Loucy (cell line): ENCODE data around the gene GRID2.

Experiments used
- H2AFZ ChIP-seq: fragments of 200-600 bp; sonication (generic); 2 replicates; pipeline ENCODE4 v1.6.0; 2016; ENCODE audit warnings: antibody characterized with exemption, mild to moderate bottlenecking, low read length, moderate library complexity
- H3F3A ChIP-seq: fragments of 200-600 bp; 2 replicates; pipeline ENCODE4 v1.6.0; 2016; ENCODE audit warnings: antibody characterized with exemption, low read depth, mild to moderate bottlenecking
- H3K27me3 ChIP-seq: fragments of 200-600 bp; sonication (generic); 2 replicates; pipeline ENCODE4 v1.6.1; 2014; ENCODE audit warnings: low read length, mild to moderate bottlenecking; ENCODE audit not compliant: insufficient read depth, poor library complexity, severe bottlenecking
- H3K36me3 ChIP-seq: fragments of 200-600 bp; sonication (generic); 2 replicates; pipeline ENCODE4 v1.6.1; 2016; ENCODE audit warnings: low read length; ENCODE audit not compliant: insufficient read depth
- H3K4me1 ChIP-seq: fragments of 200-600 bp; sonication (generic); 2 replicates; pipeline ENCODE4 v1.5.1; 2014; ENCODE audit warnings: low read length, mild to moderate bottlenecking; ENCODE audit not compliant: insufficient read depth, poor library complexity, severe bottlenecking
- H3K4me2 ChIP-seq: fragments of 200-600 bp; sonication (generic); 2 replicates; pipeline ENCODE4 v1.6.0; 2014; ENCODE audit warnings: antibody characterized with exemption, low read length, low read depth, mild to moderate bottlenecking; ENCODE audit not compliant: poor library complexity, severe bottlenecking
- H3K4me3 ChIP-seq: fragments of 200-600 bp; sonication (generic); 2 replicates; pipeline ENCODE4 v1.5.1; 2014; ENCODE audit warnings: low read length, mild to moderate bottlenecking, mixed read lengths; ENCODE audit not compliant: poor library complexity, severe bottlenecking
- H3K79me2 ChIP-seq: fragments of 200-600 bp; sonication (generic); 2 replicates; pipeline ENCODE4 v1.6.1; 2014; ENCODE audit warnings: low read length; ENCODE audit not compliant: insufficient read depth
- H3K9ac ChIP-seq: fragments of 200-600 bp; sonication (generic); 2 replicates; pipeline ENCODE4 v1.6.0; 2014; ENCODE audit warnings: mild to moderate bottlenecking, low read depth, low read length, moderate library complexity; ENCODE audit not compliant: poor library complexity, severe bottlenecking
- H3K9me2 ChIP-seq: fragments of 200-600 bp; sonication (generic); replicated peaks from 2 replicates; pipeline ENCODE4 v1.6.1; 2016; ENCODE audit warnings: low read depth, low read length, mixed read lengths
- H3K9me3 ChIP-seq: fragments of 200-600 bp; sonication (generic); 2 replicates; pipeline ENCODE4 v1.6.1; 2014; ENCODE audit warnings: mild to moderate bottlenecking, antibody characterized with exemption, low read length, low read depth; ENCODE audit not compliant: insufficient read depth
- H4K20me1 ChIP-seq: fragments of 200-600 bp; sonication (generic); 2 replicates; pipeline ENCODE4 v1.6.0; 2014; ENCODE audit warnings: antibody characterized with exemption, low read length, mild to moderate bottlenecking; ENCODE audit not compliant: insufficient read depth, poor library complexity, severe bottlenecking
- EZH2phosphoT487 ChIP-seq: fragments of 200-600 bp; IDR thresholded peaks from 2 replicates; pipeline ENCODE4 v1.6.1; 2018; ENCODE audit warnings: antibody characterized with exemption, mild to moderate bottlenecking, moderate library complexity, borderline replicate concordance
- TF ChIP-seq, protein P1 (sequence below): fragments of 200-600 bp; sonication (generic); conservative IDR thresholded peaks from 2 replicates; pipeline ENCODE4 v1.5.1; 2014; ENCODE audit warnings: mild to moderate bottlenecking, antibody characterized with exemption, low read length

GRID2 gene

DNA sequence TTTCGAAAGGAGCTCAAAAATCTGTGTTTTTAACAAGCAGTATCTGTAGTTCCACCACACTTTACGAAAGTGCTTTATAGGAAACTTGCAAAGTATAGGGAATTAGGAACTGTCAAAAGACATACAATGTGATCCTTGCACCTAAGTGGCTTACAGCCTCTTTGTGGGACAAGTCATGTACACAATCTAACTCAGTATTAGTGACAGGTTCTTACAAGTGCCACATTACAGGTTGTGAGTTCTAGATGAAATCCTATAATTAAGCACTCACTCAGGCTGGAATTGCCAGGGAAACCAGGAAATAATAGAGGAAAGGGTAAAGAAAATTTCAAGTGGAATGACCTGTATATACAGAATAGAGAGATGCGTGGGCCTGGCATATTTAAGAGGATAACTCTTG lies 957.4 kb downstream of the GRID2 start:
- Histone ChIP-seq H2AFZ (no peak overlapping the region), H3K9me2 (no peaks in the 10 kb centered on the region), H3K4me1 (peaks cover 20% of the 10 kb centered on the region), H3K4me2 (no peak overlapping the region), H3K4me3 (no peak overlapping the region), H3K79me2 (no peaks in the 10 kb centered on the region), H3F3A (no peaks in the 10 kb centered on the region), H3K27me3 (no peaks in the 10 kb centered on the region), H3K36me3 (no peaks in the 10 kb centered on the region), H3K9me3 (no peaks in the 10 kb centered on the region), H4K20me1 (no peaks in the 10 kb centered on the region), H3K9ac (no peak overlapping the region)
- no peak for TF ChIP-seq EZH2phosphoT487
- TF ChIP-seq, protein P1, sequence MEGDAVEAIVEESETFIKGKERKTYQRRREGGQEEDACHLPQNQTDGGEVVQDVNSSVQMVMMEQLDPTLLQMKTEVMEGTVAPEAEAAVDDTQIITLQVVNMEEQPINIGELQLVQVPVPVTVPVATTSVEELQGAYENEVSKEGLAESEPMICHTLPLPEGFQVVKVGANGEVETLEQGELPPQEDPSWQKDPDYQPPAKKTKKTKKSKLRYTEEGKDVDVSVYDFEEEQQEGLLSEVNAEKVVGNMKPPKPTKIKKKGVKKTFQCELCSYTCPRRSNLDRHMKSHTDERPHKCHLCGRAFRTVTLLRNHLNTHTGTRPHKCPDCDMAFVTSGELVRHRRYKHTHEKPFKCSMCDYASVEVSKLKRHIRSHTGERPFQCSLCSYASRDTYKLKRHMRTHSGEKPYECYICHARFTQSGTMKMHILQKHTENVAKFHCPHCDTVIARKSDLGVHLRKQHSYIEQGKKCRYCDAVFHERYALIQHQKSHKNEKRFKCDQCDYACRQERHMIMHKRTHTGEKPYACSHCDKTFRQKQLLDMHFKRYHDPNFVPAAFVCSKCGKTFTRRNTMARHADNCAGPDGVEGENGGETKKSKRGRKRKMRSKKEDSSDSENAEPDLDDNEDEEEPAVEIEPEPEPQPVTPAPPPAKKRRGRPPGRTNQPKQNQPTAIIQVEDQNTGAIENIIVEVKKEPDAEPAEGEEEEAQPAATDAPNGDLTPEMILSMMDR: no peak

DNA sequence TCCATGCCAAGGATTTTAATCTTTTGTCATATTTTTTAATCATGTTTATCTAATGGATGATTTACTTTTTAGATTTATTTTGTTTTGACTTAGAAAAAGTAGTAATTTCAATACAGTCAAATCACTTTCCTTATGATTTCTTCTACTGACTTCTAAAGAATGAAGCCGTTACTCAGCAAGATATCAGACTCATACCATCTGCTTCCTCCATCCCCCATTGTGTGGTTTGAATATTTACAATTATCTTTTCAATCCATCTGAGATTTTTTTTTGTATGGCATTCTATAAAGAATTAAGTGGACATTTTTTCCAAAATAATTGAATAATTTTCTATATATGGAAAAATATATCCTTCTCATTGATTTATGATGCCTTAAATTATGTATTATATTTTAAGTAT lies 959.4 kb downstream of the GRID2 start:
- Histone ChIP-seq H3K36me3 (no peaks in the 10 kb centered on the region), H3K9me3 (no peaks in the 10 kb centered on the region)

DNA sequence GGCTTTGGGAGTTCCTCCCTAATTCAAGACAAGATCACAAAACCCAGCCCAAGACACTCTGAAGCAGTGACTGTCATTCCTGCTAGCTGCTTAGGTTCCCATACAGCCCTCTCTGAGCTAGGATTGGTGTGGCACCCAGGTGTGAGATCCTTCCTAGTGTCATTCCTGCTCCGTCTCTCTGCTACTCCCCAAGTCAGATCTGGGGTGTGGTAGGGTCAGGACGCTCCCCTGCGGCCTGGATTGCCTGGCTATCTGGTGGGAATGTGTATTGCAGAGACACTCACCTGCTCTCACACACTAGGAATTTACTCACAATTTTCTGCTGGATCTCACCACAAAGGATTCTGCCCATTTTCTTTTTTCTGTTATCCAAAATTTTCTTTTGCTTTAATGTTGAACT lies 964.0 kb downstream of the GRID2 start:
- H3K36me3 ChIP-seq: no peaks in the 10 kb centered on the region
- peaks cover 12% of the 10 kb centered on the region for H3K4me1 ChIP-seq
- no peaks in the 10 kb centered on the region for H4K20me1 ChIP-seq
- H3K79me2 ChIP-seq: no peaks in the 10 kb centered on the region
- H2AFZ ChIP-seq: no peak overlapping the region
- no peaks in the 10 kb centered on the region for H3K9me2 ChIP-seq
- no peak overlapping the region for H3K4me3 ChIP-seq
- no peak overlapping the region for H3K9ac ChIP-seq
- H3K9me3 ChIP-seq: no peaks in the 10 kb centered on the region
- no peak overlapping the region for H3K4me2 ChIP-seq
- no peaks in the 10 kb centered on the region for H3K27me3 ChIP-seq
- no peak for TF ChIP-seq EZH2phosphoT487
- TF ChIP-seq, protein P1: no peak
- no peaks in the 10 kb centered on the region for H3F3A ChIP-seq

More for the DNA sequence above, 959.4 kb downstream of the GRID2 start:
- no peaks in the 10 kb centered on the region for H3K79me2 ChIP-seq
- H4K20me1 ChIP-seq: no peaks in the 10 kb centered on the region
- H3K9ac ChIP-seq: no peak overlapping the region
- H3K4me3 ChIP-seq: peak overlapping the region; percentile 23
- H3K9me2 ChIP-seq: no peaks in the 10 kb centered on the region
- no peaks in the 10 kb centered on the region for H3F3A ChIP-seq
- peaks cover 20% of the 10 kb centered on the region for H3K4me1 ChIP-seq
- TF ChIP-seq, protein P1: no peak
- no peak for TF ChIP-seq EZH2phosphoT487
- H3K4me2 ChIP-seq: peak overlapping the region; percentile 47
- no peak overlapping the region for H2AFZ ChIP-seq
- H3K27me3 ChIP-seq: no peaks in the 10 kb centered on the region
